ENCODE measurements around the gene TAF15.

GRCh38 chr17:35825206-35825605, 15.9 kb downstream of the TAF15 start:
- no peak for TF ChIP-seq CTCF (IDR thresholded peaks at IDR 0.05)
- TF ChIP-seq POLR2A (IDR thresholded peaks at IDR 0.05) = no peak

Measured in right lobe of liver (tissue), 4 donors.